HG03575 (cell line): ENCODE results near the gene ARID1A.
"Not testable (repeated sequence)": the region's sequence is repeated elsewhere in the genome, so short reads cannot be mapped to it uniquely, and the experiment has no call there.

Experiments
- ATAC-seq: cut with Tn5 transposase; IDR thresholded peaks from one replicate; pipeline ENCODE4 v1.9.1; 2021; ENCODE audit not compliant: unreplicated experiment, insufficient number of reproducible peaks, low FRiP score; ENCODE audit errors: extremely low read depth

Gene ARID1A

GRCh38 chr1:26696654-26697430 lies 1.0 kb downstream of the ARID1A start:
- ATAC-seq: no peak

DNA sequence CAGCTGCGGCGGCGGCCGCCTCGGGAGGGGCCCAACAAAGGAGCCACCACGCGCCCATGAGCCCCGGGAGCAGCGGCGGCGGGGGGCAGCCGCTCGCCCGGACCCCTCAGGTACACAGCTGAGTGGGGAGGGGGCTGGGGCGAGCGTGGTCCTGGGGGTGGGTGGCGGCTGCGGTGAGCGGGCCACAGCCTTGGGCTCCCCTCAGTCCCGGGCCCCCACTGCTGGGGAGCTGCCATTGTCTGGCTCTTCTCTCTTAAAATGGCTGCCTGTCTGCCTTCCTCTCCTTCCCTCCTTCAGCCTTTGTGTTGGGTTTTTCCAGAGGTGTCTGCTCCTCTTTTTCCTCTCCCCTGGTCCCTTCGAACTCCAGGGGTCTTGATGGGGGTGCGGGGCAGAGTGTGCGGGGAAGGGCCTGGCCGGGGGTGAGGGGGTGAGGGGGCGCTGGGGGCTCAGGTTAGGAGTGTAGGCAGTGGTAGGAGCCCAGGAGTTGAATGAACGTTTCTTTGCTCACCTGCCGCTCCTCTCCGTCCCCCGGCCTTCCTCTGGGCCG lies 1.7 kb downstream of the ARID1A start:
- ATAC-seq: no peak

DNA sequence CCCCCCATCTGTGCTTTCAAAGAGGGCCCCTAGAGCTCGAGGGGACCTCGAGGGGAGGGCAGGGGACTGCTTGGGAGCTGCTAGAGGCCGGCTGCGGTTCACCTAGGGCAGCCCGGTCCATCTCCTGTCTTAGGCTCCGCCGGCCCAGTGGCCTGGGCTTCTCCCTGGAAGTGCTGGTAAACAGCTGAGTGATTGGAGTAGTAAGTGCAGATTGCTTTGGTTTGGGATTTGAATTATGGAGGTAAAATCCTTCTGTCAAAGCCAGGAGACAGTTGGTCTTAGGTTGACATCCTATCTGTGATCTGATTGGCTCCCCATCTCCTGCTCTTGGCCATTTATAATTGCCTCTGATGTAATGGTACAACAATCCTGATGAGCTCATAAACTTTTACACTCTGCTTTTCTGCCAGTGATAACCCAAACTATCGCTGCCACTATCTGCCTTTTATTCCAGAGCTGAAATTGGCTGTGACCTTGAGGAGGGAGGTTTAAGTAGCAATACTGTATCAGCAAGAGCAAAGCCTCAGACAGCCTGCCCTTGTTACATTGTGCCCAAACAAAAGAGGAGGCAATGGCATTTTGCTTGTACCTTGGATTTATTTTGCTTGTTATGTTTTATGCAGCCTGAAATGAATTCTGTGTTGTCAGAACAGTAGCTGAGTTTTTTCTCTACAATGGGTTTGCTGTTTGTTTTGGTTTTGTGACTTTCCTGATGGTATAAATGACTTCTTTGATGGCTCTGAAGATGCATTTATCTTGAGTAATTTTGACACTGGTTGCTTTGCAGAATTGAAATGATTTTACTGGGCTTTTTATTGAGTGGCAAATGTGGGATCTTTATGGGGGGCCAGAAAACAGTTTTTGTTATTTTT lies 2.4 kb downstream of the ARID1A start:
- no peak for ATAC-seq

DNA sequence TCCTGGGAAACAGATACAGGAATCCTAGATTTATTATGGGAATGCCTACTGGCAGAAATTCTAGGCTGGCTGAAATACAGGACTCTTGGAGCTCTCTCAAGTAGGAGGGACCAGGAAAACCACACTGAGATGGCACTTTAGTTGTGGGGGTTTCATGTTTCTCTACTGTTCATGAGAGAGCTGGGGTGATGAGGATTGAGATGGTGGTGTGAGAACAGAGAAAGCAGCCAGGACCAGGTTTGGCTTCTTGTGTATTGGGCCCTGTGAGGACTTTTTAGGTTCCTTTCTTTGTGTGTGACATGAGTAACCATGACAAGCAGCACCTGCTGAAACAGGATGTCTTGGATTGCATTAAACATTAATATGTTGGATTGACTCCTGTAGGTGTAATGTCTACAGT lies 4.9 kb downstream of the ARID1A start:
- ATAC-seq: no peak

DNA sequence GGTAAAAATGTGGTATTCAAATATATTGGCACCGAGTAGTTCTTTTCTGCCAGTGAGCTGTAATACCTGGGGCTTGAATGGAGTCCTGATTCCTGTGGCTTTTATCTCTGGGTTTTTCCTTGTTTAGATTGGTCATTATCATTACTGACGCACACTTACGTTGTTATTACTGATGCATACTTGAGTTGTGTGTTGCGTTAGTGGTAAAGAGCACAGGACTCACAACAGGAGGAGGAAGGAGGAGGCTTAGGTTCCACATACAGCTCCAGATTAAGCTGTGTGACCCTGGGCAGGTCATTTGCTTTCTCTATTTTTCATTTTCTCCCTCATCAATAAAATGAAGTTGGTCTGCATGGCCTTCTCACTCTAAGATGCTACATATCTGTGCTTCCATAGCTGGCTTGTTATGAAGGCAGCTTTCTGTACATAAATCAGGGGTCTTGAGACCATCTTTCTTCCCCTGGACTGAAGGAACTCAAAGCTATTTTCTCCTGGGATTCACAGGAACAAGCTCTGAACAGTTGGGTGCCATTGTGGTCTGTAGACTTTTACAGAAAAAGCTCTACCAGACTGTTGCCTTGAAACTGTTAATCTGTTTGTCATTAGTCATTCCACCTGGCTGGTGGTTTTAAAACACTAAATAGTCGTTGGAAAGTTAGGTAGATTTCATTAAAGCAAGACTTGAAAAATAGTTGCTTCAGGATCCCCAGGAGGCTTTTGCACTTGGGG lies 5.6 kb downstream of the ARID1A start:
- no peak for ATAC-seq

GRCh38 chr1:26701995-26702679 lies 6.3 kb downstream of the ARID1A start:
- ATAC-seq: no peak

- no peak for ATAC-seq
These were observed 6.8 kb downstream of the ARID1A start for GRCh38 chr1:26702680-26703038.

GRCh38 chr1:26703478-26703877 lies 7.7 kb downstream of the ARID1A start:
- ATAC-seq: no peak

DNA sequence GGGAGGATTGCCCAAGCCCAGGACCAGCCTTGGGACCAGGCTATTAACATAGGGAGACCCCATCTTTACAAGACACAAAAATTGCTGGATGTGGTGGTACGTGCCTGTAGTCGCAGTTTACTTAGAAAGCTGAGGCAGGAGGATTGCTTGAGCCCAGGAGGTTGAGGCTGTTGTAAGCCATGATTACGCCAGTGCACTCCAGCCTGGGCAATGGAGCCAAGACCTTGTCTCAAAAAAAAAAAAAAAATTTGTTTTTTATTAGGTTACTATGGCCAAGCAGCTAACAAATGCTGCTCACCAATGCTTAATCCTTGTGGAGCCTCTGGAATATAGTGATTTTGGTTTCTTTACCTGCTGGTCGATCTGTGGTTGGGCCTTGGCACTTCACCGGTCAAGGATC lies 8.8 kb downstream of the ARID1A start:
- ATAC-seq: no peak

GRCh38 chr1:26705227-26705626 lies 9.4 kb downstream of the ARID1A start:
- not testable (repeated sequence) for ATAC-seq

DNA sequence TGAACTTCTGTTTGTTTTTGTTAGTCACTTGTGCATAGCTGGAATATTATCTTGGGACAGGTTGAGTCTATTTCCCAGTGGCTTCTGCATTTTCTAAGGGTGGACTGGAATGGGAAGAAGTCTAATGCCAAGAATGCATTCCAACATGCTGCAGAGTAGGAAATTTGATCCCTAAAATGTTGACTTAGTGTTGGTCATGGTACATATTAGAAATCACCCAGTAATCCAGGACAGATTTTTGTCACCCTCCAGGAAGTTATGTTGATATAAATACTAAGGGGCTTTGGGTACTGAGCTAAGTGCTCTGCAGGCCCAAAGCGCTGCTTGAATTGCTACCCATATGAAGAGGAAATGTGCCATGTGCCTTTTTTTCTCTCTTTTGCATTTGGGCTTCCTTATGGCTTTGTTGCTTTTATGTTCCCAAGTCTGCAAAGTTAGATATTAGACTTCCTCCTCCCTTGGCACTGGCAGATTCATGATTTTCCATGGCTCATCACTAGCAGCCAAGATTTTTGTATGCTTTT lies 10.0 kb downstream of the ARID1A start:
- no peak for ATAC-seq

GRCh38 chr1:26706315-26706714 lies 10.5 kb downstream of the ARID1A start:
- ATAC-seq: no peak

GRCh38 chr1:26710811-26711210 lies 15.0 kb downstream of the ARID1A start:
- ATAC-seq: no peak

DNA sequence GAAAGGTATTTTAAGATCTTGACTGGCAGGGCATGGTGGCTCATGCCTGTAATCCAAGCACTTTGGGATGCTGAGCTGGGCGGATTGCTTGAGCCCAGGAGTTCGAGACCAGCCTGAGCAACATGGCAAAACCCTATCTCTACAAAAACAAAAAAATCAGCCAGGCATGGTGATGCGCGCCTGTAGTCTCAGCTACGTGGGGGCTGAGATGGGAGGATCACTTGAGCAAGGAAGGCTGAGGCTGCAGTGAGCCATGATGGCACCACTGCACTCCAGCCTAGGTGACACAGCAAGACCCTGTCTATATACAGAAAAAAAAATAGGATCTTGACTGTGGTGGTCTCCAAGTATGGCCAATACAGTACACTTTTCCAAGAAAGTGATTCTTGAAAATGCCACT lies 16.0 kb downstream of the ARID1A start:
- no peak for ATAC-seq

DNA sequence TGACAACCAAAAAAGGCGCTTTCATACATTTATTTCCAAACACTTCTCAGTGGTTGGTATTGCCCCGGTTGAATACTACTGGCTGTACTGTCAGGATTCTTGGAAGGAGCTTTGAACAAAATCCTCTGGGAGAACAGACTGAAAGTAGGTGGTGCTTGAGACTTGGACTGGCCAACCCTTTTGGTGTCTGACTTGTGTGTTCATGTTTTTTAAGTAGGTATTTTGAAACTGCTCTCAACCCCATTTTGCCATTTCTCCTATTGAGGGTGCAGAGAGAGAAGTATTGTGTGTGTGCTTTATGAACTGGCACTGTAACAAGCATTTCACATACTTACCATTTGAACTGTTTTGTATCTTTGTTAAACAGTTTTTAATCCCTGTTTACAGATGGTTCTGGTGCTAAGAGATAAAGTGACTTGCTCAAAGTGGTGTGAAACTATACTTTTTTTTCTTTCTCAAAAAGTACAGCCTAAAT lies 21.2 kb downstream of the ARID1A start:
- ATAC-seq: no peak

GRCh38 chr1:26719205-26719604 lies 23.4 kb downstream of the ARID1A start:
- ATAC-seq: no peak

DNA sequence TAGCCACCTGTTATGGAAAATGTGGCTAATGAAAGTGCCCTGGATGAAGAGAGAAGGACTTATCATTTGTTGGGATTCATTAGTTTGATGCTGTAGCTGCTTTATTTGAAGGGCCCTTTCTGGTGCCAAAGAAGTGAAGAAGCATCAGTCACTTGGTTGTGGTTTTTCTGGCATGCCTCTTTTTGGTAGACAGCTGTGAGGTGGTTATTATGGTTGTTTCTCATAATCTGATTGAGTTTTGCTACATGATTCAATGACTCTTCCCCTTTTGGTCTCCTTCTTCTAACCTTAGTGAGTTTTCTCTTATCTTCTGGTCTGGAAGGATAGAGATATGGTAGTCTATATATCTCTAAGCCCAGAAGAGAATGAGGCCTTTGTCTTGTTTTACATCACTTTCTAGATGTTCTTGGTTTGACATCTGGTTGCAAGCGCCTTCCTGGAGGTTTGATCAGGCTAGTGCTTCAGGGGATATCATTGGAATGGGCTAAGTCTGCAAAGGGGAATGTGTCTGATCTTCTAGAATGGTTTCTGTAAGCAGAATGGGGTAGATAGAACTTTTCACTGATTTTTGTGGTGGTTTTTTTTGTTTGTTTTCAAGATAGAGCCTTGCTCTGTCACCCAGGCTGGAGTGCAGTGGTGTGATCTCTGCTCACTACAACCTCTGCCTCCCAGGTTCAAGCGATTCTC lies 26.0 kb downstream of the ARID1A start:
- no peak for ATAC-seq
